Effector CD4-positive, alpha-beta T cell (primary cell): Measurements from ENCODE around the gene MEX3A.
"Not testable (repeated sequence)": the region's sequence is repeated elsewhere in the genome, so short reads cannot be mapped to it uniquely, and the experiment has no call there.

Source experiments
- DNase-seq: peaks from one replicate; pipeline ENCODE4 v3.0.0-alpha.2; 2020

MEX3A gene

DNA sequence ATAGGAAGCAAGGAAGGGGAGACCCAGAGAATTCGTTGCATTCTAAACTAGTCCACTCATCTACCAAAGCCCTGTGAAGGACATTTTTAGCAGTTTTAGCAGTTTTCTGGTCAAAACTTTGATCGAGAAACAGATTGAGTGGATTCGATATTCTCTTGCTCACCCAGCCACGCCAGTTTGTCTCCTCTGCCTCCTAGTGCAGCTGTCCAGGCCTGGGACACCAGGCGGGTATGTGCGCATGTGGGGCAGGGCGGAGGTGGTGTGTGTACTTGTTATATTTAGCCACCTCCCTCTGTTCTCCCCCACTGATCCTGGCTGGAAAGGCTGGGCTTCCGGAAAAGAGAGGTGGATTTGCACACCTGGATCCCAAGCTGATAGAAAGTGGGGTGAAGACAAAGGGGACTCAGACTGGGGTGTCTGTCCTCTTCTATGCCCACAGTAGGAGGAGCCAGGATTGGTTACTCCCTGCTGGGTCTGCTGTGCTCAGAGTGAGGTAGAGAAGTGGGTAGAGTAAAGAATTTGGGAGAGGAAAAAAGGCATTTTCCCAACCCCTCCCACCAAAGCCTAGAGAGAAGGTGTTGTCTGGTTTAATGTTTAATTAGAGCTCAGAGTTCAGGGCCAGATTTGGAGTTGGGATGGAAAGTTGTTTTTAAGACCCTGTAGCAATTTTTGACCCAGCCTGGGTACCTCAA is 36.1 kb upstream of the MEX3A start:
- no peak for DNase-seq

DNA sequence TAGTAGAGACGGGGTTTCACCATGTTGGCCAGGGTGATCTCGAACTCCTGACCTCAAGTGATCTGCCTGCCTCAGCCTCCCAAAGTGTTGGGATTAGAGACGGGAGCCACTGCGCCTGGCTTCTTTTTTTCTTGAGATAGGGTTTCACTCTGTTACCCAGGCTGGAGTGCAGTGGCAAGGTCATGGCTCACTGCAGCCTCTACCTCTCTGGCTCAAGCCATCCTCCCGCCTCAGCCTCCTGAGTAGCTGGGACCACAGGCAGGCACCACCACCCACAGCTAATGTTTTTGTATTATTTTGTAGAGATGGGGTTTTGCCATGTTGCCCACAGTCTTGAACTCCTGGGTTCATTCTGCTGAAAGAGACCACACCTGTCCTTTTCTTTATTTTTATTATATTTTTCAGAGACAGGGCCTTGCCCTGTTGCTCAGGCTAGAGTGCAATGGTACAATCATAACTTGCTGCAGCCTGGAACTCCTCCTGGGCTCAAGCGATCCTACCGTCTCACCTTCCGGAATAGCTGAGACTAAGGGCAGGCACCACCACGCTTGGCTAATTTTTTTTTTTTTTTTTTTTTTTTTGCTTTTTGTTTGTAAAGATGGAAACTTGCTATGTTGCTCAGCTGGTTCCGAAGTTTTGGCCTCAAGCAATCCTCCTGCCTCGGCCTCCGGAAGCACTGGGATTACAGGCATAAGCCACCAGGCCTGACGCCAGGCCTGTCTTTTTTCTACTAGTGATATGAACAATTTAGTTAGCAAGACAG is 35.3 kb upstream of the MEX3A start:
- no peak for DNase-seq

DNA sequence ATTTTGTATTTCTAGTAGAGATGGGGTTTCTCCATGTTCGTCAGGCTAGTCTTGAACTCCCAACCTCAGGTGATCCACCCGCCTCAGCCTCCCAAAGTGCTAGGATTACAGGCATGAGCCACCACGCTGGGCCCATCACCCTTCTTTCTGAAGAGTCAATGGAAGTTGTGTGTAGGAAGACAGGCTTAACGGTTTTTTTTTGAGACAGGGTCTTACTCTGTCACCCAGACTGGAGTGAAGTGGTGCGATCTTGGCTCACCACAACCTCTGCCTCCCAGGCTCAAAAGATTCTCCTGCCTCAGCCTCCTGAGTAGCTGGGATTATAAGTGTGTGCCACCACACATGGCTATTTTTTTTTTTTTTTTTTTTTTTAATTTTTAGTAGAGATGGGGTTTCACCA is 34.5 kb upstream of the MEX3A start:
- not testable (repeated sequence) for DNase-seq

DNA sequence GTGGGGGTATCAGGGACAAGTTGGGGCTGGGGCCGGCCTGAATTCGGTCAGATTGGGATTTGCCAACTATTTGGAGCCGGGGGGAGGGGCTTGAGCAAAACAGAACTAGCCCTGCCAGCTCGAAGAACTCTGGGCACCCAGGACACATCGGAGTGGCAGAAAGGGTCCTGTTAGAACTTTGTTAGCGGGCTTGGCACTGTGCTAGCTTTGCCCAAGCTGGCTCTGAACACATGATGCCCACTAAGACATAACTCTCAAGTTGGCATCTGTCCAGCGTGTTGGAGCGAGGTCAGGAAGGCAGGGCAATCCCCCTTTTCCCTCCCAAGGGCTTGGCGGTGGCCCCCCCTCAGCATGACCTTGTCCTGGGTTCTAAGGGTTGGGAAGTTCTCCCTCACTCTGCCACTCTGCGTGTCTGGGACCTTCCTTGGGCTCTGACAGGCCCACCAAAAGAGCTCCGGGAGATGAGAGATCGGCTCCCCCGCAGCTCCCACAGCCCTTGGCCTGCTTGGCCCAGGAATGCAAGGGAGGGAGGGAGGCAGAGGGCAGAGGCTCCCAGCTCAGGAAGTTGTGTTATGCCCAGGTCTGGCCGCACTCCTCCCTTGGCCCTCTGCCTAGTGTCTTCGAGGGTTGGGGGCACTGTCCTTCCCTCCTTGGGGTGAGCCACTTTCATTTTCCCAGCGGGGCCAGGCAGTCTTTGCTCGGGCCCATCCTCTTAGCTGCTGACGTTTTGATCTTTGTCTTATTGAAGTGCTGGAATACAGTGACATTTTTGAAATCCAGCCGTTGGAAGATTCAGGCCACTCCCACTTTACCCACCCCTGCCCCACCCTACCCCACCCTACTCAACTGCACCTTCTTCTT is 33.5 kb upstream of the MEX3A start:
- DNase-seq: no peak

DNA sequence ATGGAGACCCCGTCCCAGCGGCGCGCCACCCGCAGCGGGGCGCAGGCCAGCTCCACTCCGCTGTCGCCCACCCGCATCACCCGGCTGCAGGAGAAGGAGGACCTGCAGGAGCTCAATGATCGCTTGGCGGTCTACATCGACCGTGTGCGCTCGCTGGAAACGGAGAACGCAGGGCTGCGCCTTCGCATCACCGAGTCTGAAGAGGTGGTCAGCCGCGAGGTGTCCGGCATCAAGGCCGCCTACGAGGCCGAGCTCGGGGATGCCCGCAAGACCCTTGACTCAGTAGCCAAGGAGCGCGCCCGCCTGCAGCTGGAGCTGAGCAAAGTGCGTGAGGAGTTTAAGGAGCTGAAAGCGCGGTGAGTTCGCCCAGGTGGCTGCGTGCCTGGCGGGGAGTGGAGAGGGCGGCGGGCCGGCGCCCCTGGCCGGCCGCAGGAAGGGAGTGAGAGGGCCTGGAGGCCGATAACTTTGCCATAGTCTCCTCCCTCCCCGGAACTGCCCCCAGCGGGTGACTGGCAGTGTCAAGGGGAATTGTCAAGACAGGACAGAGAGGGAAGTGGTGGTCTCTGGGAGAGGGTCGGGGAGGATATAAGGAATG is 32.8 kb upstream of the MEX3A start:
- DNase-seq: no peak

DNA sequence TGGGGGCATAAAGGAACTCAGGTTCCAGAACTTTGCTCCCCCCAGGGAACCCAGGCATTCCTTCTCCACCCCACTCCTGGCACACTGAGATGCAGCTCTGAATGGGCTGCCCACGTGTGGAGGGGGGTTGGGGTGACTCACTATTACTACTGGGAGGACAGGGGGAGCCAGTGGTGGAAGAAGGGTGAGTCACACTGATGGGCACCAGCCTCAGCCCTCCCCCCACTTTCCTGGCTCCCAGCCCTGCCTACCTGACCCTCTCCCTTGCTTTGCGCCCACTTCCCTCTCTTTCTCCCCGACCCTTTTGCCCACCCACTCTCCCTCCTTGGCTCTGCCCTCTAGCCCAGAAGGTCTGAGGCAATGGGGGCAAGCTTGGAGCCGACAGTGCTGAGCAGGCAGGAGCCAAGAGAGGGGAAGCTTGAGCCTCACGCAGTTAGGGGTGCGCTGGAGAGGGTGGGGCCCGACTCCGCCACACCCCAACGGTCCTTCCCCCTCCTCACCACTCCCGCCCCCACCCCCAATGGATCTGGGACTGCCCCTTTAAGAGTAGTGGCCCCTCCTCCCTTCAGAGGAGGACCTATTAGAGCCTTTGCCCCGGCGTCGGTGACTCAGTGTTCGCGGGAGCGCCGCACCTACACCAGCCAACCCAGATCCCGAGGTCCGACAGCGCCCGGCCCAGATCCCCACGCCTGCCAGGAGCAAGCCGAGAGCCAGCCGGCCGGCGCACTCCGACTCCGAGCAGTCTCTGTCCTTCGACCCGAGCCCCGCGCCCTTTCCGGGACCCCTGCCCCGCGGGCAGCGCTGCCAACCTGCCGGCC is 32.0 kb upstream of the MEX3A start, which contains the start of gene LMNA:
LMNA (plus strand) TSS at position 611 of the 818 bp plus-strand sequence. CDS start 208 bp downstream, outside the sequence.
- peak; percentile 77 for DNase-seq

DNA sequence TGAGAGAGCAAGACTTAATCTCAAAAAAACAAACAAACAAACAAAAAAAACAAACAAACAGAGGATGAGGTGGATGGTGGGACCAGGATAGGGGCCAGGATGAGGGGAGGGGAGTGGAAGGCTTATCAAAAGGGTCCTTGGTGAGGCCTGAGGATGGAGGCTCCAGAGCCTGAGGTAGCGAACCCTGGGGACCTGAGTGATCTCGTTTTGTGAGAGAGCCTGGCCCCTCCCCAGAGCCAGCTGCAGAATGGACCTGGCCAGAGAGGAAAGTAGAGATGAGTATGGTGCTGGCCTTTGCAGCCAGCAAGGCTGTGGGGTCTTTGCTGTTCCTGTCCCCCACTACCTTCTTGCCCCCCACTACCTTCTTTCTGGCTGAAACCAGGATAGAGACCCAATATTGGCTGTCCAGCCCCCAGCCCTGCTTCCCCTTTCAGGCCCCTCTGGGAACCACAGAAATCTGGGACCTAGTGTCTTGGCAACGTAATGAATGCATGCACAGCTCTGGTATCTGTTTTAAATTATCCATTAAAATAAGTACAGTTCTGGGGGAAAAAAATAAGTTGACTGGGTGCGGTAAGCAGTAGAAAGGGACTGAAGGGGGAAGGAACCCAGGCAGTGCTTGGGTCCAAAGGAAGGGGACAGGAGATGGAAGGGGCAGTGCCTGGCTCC is 31.2 kb upstream of the MEX3A start:
- no peak for DNase-seq

DNA sequence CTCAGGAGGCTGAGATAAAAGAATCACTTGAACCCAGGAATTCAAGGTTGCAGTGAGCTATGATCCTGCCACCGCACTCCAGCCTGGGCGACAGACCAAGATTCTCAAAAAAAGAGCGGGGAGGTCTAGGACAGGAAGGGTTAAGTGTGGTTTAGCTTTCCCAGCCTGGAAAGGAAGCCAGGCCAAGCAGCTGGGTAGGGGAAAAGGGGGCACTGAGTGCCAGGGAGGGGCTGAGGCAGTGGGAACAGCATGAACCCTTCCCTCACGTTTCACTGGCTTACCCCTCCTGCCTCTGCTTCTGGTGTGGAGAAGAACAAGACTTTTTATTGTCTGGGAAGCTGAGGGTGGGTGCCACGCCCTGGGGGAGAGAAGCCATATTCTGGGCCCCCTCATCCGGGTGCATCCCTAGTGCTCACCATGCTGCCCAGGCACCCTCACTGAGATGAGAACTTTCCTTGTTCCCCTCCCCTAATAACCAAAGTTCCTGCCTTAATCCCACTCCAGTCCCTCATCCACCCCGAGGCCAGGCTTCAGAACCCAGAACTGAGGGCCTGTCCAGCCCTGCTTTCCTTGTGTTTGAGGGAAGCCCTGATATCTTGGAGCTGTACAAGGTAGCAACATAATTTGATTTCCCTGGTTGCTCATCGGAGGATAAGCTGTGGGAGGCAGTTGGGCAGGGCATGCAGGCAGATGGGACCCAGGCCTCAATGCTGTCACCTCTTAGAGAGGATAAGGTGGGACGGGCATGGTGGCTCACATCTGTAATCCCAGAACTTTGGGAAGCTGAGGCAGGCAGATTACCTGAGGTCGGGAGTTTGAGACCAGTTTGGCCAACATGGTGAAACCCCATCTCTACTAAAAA is 30.2 kb upstream of the MEX3A start:
- no peak for DNase-seq

DNA sequence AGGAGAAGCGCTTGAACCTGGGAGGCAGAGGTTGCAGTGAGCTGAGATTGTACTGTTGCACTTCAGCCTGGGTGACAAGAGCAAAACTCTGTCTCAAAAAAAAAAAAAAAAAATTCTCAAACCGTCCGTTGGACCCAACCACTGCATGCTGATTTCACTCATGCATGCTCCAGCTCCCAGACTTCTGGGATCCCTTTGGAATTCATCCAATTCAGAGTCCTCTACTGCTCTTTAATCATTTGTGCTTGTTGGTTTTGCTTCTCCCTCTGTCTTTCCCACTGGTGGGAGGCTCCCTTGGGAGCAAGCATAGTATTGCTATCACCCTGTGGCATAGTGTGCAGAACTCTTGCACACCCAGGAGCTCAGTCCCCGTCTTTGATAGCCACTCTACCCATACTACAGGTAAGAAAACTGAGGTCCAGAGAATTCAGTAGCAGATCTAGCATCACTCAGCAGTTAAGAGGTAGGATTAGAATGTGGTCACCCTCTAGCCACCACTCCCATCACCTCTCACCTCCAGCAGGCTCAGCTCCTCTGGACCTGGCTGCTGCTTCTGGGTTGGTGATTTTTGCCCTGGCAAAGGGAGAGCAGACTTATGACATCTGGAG is 29.2 kb upstream of the MEX3A start:
- no peak for DNase-seq

DNA sequence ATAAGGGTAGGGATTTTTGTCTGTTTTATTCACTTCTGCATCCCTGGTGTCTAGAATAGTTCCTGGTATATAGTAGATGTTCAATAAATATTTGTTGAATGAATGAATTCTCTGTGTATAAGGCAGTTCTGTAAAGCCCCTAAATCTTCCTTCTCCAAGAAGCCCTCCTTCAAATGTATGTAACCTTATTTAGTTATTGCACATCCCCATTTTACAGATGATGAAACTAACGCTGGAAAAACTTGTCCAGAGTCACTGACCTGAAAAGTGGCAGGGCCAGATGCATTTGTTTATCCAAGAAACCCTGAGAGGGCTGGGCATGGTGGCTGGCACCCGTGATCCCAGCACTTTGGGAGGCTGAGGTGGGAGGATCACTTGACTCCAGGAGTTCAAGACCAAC is 28.0 kb upstream of the MEX3A start:
- no peak for DNase-seq

DNA sequence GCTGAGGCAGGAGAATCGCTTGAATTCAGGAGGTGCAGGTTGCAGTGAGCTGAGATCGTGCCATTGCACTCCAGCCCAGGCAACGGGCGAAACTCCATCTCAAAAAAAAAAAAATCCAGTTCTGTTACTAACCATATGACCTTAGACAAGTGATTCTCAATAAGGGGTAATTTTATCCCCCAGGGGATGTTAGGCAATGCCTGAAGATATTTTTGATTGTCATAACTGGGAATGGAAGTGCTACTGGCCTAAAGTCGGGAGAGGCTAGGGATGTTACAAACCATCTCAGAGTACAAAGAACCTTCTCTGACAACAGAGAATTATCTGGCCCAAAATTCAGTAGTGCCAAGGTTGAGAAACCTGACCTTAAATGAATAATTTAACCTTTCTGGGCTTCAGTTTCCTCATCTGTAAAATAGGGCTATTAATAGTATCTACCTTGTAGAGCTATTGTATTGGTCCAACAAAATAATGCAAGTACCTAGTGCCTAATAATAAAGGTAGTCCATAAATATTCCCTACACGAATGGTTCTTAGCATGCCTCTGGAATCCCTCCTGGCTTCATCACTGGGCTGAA is 26.5 kb upstream of the MEX3A start:
- no peak for DNase-seq

DNA sequence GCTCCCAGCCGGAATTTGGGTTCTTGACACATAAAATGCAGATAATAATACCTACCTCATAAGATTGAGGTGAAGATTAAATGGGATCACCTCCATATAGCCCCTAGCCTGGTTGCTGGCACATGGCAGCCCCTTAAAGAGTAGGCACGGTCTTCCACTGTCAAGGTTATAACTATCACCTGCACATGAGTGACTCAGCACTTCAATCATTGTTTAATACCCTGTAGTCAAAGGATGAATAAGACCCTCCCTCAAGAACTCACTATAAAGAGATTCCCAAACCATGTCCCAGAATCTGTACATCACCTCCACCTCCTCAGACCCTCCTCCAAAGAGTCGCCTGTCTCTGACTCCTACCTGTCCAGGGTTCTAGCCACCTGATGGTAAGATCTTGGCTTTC is 25.8 kb upstream of the MEX3A start:
- no peak for DNase-seq

DNA sequence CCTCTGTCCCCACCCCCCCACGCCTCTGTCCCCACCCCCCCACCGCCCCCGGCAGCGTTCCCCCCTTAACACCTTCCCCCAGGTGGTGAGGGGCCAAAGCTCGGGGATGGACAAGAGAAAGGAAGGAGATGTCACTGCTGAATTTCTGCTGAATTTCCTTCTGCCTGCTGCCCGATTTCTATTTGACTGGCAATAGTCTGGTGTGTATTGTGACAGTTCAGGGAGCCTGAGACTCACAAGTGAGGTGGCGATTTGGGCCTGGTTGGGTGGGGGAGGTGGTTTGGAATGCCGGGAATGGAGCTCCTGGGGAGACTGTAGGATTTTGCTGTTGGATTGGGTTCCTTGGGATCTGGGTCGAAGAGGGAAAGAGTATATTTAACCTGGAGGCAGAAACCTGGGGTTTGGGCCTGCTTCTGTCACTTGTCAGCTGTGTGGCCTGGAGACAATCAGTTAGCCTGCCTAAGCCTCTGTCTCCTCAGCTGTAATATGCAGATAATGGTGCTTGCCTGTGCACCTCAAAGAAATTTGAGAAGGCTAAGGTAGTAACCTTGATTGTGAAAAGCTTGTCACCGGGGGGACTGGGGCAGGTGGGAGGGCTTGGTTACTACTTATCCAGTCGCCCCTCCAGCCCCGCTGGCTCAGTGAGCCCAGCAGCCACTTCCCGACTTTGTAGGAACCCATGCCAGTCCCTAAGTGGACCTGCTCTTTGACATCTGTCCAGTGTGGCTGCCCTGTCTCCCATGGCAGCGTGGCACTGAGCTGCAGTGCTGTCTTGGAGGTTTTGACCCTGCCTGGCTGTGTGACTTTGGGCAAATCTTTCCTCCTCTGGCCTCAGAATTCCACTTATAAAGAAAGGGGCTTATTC is 24.6 kb upstream of the MEX3A start:
- DNase-seq: no peak

DNA sequence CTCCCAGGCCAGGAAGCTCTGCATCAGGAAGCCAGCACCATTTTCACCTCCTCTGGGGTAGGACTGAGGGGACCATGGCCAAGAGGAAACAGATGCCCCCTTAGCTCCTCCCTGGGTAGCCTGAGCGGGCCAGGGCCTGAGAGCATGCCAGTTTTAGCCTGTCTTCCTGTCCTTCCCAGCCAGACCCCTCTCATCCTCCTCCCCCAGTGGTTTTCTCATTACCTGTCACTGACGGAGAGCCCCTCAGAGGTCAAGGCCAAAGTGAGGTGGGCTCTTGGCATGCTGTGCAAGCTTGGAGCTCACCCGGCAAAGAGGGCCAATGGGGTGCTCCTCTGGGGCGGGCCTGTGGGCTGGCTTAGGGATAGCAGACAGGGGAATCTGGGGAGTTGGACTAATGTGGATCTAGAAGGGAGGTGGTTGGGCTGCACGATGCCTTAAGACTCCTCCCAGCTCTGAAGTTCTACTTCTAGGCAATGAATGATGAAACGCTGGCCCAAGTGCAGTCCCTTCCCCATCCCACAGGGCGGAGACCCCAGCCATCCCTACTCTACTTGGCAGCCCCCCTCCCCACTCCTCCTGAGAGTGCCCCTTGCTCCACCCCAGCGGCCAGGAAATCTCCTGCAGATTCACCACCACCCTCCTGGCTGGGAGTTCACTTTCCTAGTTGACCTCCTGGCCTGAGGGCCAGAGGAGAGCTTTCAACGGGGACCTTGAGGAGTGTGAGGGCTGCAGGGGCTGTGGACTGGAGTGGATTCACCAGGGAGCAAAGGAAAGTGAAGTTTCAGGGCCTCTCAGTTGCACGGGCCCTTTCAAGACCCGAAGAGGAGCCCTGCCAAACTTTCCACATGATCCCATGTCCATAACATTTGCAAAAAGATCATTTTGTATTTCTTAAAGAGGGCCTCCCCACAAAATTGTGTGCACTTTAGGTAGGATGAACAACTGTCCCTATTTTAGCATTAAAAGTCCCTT is 22.9 kb upstream of the MEX3A start:
- no peak for DNase-seq

DNA sequence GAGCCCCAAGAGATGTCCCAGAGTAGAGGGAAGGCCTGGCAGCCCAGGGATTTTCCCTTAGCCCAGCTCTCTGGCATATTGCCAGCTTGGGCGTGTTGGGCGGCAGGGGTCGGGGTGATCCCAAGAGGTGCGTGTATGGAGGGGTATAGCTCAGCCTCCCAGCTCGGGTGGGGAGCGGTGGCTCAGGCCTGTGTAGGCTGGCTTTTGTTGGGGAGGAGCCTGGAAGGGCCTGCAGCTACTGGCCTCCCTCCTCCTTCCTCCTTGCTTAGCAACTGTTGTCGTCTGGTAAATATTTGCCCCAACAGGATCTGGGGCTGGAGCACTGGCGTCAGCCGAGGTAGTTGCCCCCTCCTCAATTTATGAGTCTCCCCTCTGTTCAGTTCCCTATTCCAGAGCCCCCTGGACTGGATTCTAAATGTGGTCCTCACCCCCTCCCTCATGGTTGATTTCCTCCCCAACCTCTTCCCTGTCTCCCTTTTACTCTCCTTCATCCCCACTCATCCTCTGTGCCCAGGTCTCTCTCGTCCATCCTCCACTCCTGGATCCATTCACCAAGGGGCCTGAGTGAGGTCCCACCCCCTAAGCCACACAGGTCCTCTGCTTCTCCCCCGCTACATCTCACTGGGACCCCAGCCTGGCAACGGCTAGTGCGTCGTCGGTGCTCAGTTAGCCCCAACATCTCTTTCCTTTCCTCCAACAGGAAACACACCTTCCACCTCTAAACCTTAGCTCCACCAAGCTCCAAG is 22.0 kb upstream of the MEX3A start:
- DNase-seq: peak; percentile 62

DNA sequence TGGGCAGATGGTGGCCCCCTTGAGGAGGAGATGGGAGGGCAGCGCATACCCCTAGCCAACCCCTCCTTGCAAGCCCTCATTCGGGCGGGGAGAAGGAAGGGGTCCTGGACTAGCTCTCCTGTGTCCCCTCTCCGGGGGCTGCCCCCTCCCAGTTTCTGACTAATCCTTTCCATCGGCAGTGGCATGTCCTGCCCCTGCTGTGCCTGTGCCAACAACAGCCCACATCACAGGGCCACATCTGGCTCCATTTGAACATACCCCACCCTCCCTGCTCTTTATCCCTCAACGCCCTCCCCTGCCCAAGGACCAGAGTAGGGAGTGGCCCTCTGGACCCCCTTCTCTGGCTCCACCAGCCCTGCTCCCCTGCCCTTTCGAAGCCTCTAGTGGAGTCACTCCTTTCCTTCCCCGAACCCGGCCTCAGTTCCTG is 21.3 kb upstream of the MEX3A start:
- peak; percentile 42 for DNase-seq
